Choroid plexus epithelial cell (primary cell): ENCODE results near the gene GDPD2.

Experiments used
- DNase-seq: peaks from one replicate; pipeline ENCODE4 v3.0.0-alpha.2; 2010; ENCODE audit warnings: low read depth
- H3K4me3 ChIP-seq: 2 replicates; pipeline ENCODE4 v1.5.1; 2011; ENCODE audit warnings: low read depth, mild to moderate bottlenecking, control low read depth, low read length, moderate library complexity
- TF ChIP-seq, protein P1 (sequence below): conservative IDR thresholded peaks from 2 replicates; pipeline ENCODE4 v1.5.1; 2011; ENCODE audit warnings: low read depth, mild to moderate bottlenecking, control low read depth, inconsistent platforms, low read length, moderate library complexity

The GDPD2 gene

GRCh38 chrX:70411475-70411874 lies 11.6 kb upstream of the GDPD2 start:
- TF ChIP-seq, protein P1, sequence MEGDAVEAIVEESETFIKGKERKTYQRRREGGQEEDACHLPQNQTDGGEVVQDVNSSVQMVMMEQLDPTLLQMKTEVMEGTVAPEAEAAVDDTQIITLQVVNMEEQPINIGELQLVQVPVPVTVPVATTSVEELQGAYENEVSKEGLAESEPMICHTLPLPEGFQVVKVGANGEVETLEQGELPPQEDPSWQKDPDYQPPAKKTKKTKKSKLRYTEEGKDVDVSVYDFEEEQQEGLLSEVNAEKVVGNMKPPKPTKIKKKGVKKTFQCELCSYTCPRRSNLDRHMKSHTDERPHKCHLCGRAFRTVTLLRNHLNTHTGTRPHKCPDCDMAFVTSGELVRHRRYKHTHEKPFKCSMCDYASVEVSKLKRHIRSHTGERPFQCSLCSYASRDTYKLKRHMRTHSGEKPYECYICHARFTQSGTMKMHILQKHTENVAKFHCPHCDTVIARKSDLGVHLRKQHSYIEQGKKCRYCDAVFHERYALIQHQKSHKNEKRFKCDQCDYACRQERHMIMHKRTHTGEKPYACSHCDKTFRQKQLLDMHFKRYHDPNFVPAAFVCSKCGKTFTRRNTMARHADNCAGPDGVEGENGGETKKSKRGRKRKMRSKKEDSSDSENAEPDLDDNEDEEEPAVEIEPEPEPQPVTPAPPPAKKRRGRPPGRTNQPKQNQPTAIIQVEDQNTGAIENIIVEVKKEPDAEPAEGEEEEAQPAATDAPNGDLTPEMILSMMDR: no peak
- DNase-seq: no peak
- H3K4me3 ChIP-seq: no peak overlapping the region

DNA sequence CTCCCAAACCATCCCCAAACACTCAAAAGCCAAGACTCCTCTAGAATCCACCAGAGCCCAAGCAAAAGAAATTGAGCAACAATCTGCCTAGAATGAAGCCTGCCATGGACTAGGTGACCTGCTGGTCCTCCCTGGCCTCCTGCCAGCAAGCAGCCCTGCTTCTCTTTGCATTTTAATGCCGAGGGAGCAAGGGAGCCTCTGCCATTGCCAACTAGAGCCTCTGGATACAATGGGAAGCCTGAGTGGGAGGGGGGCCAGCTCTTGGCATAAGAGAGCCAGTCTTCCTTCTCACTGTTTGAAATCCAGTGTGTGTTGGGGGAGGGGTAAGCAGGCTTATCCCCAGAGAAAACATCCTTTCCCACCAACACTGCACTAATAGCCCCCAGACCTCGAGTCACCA lies 1.5 kb upstream of the GDPD2 start:
- TF ChIP-seq, protein P1: no peak
- no peak overlapping the region for H3K4me3 ChIP-seq
- no peak for DNase-seq

- H3K4me3 ChIP-seq: no peak overlapping the region
- TF ChIP-seq, protein P1: no peak
- DNase-seq: no peak
Measured at GRCh38 chrX:70423936-70424675, 992 bp downstream of the GDPD2 start.

- DNase-seq: no peak
- no peak overlapping the region for H3K4me3 ChIP-seq
- TF ChIP-seq, protein P1: no peak
Measured at GRCh38 chrX:70424801-70425200, 1.7 kb downstream of the GDPD2 start.

DNA sequence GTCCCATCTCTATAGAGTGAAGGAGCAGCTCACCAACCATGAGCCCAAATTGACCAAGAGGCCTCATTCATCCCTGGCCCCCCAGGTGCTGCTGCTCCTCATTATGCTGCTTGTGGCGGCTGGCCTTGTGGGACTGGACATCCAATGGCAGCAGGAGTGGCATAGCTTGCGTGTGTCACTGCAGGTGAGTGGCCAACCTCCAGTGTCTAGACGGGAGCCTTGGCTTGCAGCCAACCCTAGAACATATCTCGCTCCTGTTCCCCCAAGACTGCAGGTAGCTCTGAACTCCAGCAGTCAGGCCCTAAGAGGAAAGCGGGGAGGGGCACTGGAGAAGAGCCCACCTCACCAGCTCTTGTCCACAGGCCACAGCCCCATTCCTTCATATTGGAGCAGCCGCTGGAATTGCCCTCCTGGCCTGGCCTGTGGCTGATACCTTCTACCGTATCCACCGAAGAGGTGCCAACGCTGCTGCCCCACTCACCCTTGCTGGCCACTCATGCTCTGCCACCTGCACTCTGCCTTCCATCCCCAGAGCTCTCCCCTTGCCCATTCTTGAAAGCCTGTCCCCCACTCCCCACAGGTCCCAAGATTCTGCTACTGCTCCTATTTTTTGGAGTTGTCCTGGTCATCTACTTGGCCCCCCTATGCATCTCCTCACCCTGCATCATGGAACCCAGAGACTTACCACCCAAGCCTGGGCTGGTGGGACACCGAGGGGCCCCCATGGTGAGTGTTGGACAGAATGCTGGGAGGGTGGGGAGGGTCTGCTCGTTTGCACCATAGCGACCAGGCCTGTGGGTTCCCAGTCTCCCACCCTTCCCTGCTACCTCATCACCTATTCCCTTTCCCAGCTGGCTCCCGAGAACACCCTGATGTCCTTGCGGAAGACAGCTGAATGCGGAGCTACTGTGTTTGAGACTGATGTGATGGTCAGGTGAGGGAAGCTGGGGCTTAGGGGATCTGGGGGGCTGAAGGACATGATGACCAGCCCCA lies 3.5 kb downstream of the GDPD2 start:
- H3K4me3 ChIP-seq: no peak overlapping the region
- no peak for DNase-seq
- TF ChIP-seq, protein P1: no peak

DNA sequence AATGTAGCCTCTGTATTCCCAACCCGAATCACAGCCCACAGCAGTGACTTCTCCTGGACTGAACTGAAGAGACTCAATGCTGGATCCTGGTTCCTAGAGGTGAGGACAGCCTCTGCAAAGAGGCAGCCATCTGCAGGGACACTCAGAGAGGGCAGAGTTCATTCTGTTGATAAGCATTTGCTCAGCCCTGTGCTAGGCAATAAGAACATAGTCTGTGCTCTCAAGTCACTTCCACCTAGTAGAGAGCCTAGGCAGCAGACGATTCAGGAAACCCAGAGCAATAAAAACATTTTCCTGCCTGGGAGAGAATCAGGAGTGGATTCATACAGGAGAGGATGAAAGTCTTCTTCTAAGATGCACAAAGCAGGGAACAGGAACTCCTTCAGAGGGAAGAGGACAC lies 4.3 kb downstream of the GDPD2 start:
- no peak overlapping the region for H3K4me3 ChIP-seq
- TF ChIP-seq, protein P1: no peak
- DNase-seq: no peak
